Measurements from ENCODE around the gene NT5DC4. TPM values are rescaled to one million over a fixed set of nuclear protein-coding genes. Genes with fewer than 3 reads are reported as not detected.

The NT5DC4 gene
- total RNA-seq, 1 donor from 2014 or later: not detected

DNA sequence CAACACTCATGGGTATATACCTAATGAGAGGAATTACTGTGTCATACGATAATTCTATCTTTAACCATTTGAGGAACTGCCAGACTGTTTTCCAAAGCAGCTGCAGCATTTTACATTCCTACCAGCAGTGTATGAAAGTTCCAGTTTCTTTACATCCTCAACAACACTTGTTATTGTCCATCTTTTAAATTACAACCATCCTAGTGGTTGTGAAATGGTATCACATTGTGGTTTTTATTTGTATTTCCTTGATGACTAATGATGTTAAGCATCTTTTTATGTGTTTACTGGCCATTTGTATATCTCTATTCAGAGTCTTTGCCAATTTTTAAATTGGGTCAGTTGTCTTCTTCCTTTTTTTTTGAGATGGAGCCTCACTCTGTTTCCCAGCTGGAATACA, 47.6 kb downstream of the NT5DC4 start:
- Mint-ChIP-seq H3K27ac (no peak overlapping the region), H3K4me1 (peaks cover 12% of the 10 kb centered on the region), H3K36me3 (no peaks in the 10 kb centered on the region), H3K4me3 (no peak overlapping the region), H3K9me3 (no peaks in the 10 kb centered on the region), H3K27me3 (ENCODE audit: low read depth) (no peaks in the 10 kb centered on the region)
- no peak for TF ChIP-seq CTCF (IDR thresholded peaks at IDR 0.05; ENCODE audit: unreplicated experiment)
- DNase-seq (ENCODE audit: low spot score in 2 of 2, unreplicated experiment in 2 of 2): no peak

GRCh38 chr2:112772322-112772721, 51.5 kb downstream of the NT5DC4 start:
- TF ChIP-seq CTCF (IDR thresholded peaks at IDR 0.05; ENCODE audit: unreplicated experiment): no peak
- no peaks in the 10 kb centered on the region for H3K9me3 Mint-ChIP-seq
- H3K27me3 Mint-ChIP-seq (ENCODE audit: low read depth): no peaks in the 10 kb centered on the region
- no peak overlapping the region for H3K4me3 Mint-ChIP-seq
- H3K27ac Mint-ChIP-seq: no peak overlapping the region
- no peaks in the 10 kb centered on the region for H3K4me1 Mint-ChIP-seq
- no peak for DNase-seq (ENCODE audit: low spot score in 2 of 2, unreplicated experiment in 2 of 2)
- peaks cover 5% of the 10 kb centered on the region for H3K36me3 Mint-ChIP-seq

DNA sequence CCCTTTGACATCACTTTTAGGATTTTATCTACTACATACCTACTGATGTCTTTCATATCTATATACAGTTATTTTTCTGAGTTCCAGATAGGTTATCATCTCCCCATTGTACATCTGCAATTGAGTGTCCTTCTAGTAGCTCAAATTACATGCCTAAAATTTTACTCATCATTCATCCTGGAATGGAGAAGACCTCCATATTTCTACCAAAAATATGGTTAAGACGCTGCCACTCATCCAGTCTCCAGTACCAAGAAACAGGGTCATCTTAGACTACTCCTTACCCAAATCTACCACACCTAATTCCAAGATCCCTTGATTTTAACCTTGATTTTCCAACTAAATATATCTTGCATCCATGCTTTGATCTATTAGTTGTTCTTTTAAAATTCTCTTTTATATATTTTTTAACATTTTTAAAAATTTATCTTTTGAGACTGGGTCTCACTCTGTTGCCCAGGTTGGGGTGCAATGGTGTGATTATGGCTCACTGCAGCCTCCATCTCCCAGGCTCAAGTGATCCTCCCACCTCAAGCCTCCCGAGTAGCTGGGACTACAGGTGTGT, 52.2 kb downstream of the NT5DC4 start:
- no peaks in the 10 kb centered on the region for H3K4me1 Mint-ChIP-seq
- TF ChIP-seq CTCF (IDR thresholded peaks at IDR 0.05; ENCODE audit: unreplicated experiment): no peak
- H3K27me3 Mint-ChIP-seq (ENCODE audit: low read depth): no peaks in the 10 kb centered on the region
- no peak overlapping the region for H3K27ac Mint-ChIP-seq
- H3K4me3 Mint-ChIP-seq: no peak overlapping the region
- peaks cover 11% of the 10 kb centered on the region for H3K36me3 Mint-ChIP-seq
- H3K9me3 Mint-ChIP-seq: no peaks in the 10 kb centered on the region
- no peak for DNase-seq (ENCODE audit: low spot score in 2 of 2, unreplicated experiment in 2 of 2)

GRCh38 chr2:112773556-112773955, 52.7 kb downstream of the NT5DC4 start:
- H3K4me1 Mint-ChIP-seq: no peaks in the 10 kb centered on the region
- no peak for TF ChIP-seq CTCF (IDR thresholded peaks at IDR 0.05; ENCODE audit: unreplicated experiment)
- H3K27me3 Mint-ChIP-seq (ENCODE audit: low read depth): no peaks in the 10 kb centered on the region

GRCh38 chr2:112774536-112775285, 53.9 kb downstream of the NT5DC4 start:
- H3K9me3 Mint-ChIP-seq: no peaks in the 10 kb centered on the region
- TF ChIP-seq CTCF (IDR thresholded peaks at IDR 0.05; ENCODE audit: unreplicated experiment): no peak
- H3K4me1 Mint-ChIP-seq: no peaks in the 10 kb centered on the region
- no peak for DNase-seq (ENCODE audit: low spot score in 2 of 2, unreplicated experiment in 2 of 2)
- no peak overlapping the region for H3K4me3 Mint-ChIP-seq
- no peak overlapping the region for H3K27ac Mint-ChIP-seq
- no peaks in the 10 kb centered on the region for H3K27me3 Mint-ChIP-seq (ENCODE audit: low read depth)
- H3K36me3 Mint-ChIP-seq: peaks cover 14% of the 10 kb centered on the region

More at GRCh38 chr2:112773556-112773955, 52.7 kb downstream of the NT5DC4 start:
- H3K36me3 Mint-ChIP-seq: peaks cover 14% of the 10 kb centered on the region
- no peak overlapping the region for H3K27ac Mint-ChIP-seq
- H3K4me3 Mint-ChIP-seq: no peak overlapping the region
- DNase-seq (ENCODE audit: low spot score in 2 of 2, unreplicated experiment in 2 of 2): no peak
- H3K9me3 Mint-ChIP-seq: no peaks in the 10 kb centered on the region

Measured in mesothelial cell of epicardium (in vitro differentiated cells).